Endometrium (tissue), 2 donors: ENCODE data around the gene CGREF1.

ENCODE experiments used
- FAIRE-seq: peaks from 2 replicates; lab custom pipeline; 2012; peaks lifted over from hg19 to GRCh38; lab: Jason Lieb, UNC
- donor health status: control.
- donor health status: control.

Gene CGREF1

DNA sequence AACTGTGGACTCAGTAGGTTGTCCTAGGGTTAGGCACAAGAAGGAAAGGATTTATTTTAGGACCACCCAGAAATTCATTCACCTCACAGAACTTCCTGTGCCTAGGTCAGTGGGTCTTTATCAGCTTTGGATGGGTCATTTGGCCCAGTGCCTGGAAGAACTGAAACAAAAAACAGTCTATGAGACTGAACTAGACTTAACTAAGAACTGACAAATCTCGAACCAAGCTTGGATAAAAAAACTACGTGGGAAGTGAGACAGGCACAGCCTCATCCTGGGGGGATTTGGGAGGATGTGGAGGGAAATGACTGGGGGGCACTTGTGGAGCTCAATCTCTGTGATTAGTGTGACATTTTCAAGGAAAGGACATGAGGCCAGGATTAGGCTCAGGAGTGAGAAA, 45.1 kb downstream of the CGREF1 start:
- no peak for FAIRE-seq

- no peak for FAIRE-seq
Measured at GRCh38 chr2:27072920-27073319, 46.0 kb downstream of the CGREF1 start.

DNA sequence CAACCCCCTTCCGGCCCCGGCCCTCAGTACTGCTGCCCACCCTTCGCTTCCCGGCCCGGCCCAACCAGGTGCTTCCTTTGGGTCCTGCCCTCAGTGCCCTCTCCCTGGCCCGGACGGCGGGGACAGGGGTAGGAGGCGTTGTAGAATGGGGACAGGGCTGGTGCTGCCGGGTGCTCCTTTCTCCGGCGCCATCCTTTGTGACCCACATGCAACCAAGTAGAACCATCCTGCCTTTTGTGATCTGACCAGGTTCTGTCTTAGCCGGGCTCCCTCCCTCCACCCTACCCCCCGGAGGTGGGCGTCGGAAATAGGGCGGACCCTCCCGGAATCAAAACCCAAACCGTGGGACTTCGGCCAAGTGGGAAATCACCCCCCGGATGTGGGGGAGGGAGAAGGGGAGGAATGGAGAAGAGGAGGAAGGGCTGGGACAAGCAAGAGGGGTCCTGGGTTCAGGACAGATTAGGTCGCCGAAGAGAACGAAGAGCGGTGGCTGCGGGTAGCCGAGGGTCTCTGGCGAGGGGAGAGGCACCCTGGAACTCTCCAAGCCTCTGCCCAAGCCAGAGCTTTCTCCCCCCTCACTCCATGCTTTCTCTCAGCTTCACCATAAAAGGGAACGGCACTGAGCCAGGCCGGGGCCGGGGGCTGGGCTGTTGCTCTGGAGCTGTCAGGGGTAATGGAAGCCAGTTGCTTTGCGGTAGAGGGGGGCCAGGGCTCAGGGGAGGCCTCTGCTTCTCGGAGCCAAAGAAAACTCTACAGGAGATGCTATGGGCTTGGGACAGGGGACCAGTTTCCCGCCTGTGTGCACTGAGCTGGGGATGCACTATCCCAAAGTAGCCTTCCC, 46.7 kb downstream of the CGREF1 start:
- no peak for FAIRE-seq

- no peak for FAIRE-seq
Measured at GRCh38 chr2:27071277-27071989, 47.5 kb downstream of the CGREF1 start, which contains the start of gene OST4. TSS of gene OST4 (minus strand) at chr2:27071654.

DNA sequence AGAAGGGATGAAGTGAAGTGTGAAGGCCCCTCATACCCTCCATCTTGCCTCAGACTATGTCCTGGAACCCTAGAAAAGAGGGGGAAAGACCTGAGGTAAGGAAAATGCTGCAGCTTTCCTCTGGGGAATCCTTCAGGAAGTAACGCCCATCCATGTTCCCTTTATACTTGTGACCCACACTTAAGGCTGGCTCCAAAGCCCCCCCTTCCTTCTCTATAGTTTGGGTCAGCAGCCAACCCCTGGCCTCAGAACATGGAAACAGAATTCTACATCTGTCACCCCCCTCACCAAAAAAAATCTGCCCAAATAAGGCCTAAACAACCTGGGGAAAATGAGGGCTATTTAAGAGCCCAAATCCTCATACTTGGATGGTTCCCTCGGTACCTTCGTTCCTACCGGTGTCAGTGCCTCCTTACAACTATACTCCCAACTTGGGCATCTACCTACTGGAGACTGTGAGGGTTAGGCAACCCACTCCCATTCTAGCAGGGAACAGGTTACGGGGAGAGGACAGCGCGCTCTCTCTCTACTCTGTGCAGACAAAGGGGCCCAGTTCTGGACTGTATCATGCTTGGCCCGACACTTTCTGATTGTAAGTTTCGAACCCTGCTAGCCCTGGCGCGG, 48.2 kb downstream of the CGREF1 start:
- FAIRE-seq = no peak

DNA sequence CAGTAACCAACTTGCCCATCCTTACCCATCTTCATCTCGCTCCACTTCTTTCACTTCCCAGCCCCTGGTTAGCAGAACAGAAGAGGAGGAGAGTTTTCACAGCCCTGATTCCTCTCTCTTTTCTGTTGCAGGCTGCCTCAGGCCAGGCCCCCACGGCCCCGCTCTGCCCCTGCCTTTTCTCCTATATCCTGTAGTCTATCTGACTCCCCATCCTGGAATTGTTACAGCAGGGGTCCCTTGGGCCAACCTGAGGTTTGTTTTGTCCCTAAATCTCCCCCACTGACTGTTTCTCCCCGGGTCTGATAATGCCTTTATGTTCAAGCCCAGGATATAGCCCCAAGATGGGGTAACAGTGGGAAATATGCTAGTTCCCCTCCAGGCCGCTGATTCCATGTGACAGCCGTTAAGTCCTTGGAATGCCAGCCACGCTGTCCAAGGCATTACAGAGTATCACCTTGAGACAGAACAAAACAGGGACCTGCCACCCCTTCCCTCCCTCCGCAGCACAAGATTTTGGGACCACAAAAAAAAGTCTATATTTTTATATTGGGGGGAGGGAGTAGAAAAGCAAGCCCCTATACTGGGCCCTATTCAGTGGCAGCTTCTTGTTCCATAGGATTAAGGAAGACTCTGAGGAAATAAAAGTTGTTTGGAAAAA, 48.8 kb downstream of the CGREF1 start:
- FAIRE-seq = no peak

GRCh38 chr2:27069436-27069835, 49.5 kb downstream of the CGREF1 start:
- FAIRE-seq = no peak

- no peak for FAIRE-seq
Measured at GRCh38 chr2:27067385-27067784, 51.5 kb downstream of the CGREF1 start.

DNA sequence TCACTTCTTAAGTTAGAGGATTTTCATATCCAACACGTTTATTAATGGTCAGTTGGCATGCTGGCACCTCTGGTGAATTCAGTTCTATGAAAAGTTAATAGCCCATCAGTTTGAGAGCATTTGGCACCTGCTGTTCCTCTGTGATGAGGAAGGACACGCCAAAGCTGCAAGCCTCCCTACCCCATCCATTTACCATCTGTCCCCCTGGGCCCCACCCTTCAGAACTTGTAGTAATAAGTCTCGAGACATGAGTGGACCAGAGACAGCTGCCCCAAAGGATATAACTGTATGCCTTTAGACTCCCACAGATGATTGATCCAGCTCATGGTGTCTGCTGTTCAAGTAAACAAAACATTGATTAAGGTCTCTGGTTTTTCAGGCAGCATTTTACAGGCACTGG, 53.8 kb downstream of the CGREF1 start:
- no peak for FAIRE-seq

GRCh38 chr2:27060323-27060722, 58.6 kb downstream of the CGREF1 start:
- no peak for FAIRE-seq

DNA sequence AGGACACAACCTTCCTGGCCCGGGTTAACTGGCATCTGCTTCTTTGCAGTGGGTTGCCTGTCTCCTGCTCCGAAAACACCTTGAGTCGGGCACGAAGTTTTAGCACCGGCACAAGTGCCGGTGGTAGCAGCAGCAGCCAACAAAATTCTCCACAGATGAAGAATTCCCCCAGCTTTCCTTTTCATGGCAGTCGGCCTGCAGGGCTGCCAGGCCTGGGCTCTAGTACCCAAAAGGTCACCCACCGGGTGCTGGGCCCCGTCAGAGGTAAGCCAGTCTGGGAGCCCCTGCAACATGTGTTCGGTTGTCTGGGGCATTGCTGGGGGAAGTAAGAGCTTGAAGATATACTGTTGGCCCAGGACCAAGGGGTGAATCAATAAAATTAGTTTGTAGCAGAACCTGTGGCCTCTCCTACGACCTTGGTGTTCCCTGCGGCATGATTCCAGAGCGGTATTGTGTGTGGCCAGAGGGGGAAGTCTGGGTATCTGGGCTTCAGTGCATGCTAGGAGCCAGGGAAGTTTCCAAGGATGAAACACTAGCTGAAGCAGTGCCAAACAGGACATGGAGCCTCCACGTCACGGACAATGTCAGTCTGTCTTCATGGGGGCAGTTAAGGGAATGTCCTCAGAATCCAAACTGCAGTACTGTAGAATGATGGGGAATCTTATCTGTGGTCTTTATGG, 59.6 kb downstream of the CGREF1 start:
- no peak for FAIRE-seq

GRCh38 chr2:27058210-27058609, 60.7 kb downstream of the CGREF1 start:
- no peak for FAIRE-seq

DNA sequence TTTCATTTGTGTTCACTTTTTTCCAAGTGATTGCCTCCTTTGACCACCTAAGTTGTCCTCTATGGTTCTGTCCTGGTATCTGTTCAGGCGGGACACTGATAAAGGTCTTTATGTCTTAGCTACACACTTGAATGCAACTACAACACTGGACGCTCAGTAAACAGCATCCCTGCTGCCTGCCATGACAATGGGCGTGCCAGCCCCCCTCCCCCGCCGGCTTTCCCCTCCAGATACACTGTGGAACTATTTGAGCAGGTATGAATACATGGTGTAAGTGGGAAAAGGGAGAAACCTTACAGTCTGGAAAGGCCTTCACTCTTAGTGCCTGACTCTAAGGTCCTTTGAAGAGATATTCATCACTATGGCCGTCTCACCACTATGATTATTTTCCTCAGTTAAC, 61.7 kb downstream of the CGREF1 start:
- no peak for FAIRE-seq

- no peak for FAIRE-seq
Measured at GRCh38 chr2:27054721-27055120, 64.2 kb downstream of the CGREF1 start.

DNA sequence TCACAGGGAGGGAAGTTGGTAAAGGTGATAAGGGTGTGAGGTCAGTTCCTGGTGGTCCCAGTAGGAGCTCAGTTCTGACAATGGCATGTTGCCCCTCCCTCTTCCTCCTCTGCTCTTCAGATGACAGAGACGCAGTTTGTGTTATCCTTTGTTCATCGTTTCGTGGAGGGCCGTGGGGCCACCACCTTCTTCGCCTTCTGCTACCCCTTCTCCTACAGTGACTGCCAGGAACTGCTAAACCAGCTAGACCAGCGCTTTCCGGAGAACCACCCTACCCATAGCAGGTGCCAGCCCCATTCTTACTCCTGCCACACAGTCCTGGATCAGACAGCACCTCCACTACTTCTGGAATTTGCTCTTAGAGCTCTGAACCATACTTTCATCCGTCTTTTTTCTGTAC, 65.2 kb downstream of the CGREF1 start:
- FAIRE-seq = no peak

- FAIRE-seq = no peak
Measured at GRCh38 chr2:27053321-27053720, 65.6 kb downstream of the CGREF1 start.

DNA sequence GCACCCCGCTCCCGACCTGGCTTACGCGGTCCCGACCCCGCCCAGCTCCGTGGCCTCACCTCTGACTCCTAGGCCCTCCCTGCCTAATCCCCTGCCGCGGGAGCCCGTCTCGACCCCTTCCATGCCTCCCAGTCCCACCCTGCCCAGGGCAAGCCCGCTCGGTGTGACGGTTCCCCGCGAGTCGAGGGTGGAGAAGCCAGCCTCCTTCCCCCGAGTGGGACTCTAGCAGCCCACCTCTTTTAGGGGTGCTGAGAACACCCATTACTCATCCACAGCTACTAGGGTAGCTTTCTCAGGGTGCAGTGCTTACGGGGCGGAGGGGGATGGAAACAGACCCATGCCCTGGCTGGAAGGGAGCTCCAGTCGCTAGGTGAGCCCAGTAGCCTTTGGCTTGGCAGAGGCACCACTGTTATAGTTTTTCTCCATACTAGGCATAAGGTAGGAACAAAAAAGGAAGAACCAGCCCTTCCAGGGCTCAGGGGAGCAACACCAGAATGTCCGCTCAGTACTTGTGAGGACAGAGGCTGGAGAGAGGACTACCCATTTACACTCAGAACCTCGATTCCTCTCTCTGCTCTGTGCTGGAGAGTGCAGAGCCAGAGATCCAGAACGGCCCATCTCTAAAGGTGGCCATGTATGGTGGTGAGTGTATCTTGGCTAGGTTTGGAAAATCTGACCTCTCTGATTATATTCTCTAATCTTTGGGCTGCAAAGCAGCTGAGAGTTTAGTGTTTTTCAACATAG, 66.9 kb downstream of the CGREF1 start:
- no peak for FAIRE-seq

GRCh38 chr2:27050996-27051901, 67.7 kb downstream of the CGREF1 start, which contains the start of gene AGBL5:
TSS of gene AGBL5 (plus strand) at chr2:27051668. CDS start at chr2:27052959, 1,291 bp downstream.
- FAIRE-seq = no peak
